GM12878 (cell line): ENCODE measurements around the gene TOMM34. TPM values are rescaled to one million over a fixed set of nuclear protein-coding genes. Genes with fewer than 3 reads are reported as not detected.

Source experiments
- ATAC-seq: fragments of 200-7000 bp; cut with Tn5 transposase; 3 replicates; pipeline ENCODE4 v1.9.1; 2020; ENCODE audit warnings: mild to moderate bottlenecking, moderate library complexity
- BruUV-seq: library from RNA; stranded (reverse); fragments of 400-500 nt; replicated peaks from 2 replicates; lab custom pipeline; 2021; lab: Mats Ljungman, UMichigan
- CTCF ChIA-PET: fragments of 300-600 bp; sonication (Branson Sonifier 250); formaldehyde crosslinking; extraction: SDS; loops from one replicate; lab custom pipeline; 2021; ENCODE audit warnings: inconsistent platforms; lab: Yijun Ruan, JAX
- POLR2A ChIA-PET: fragments of 350-600 bp; formaldehyde crosslinking; extraction: SDS; loops from one replicate; lab custom pipeline; 2021; ENCODE audit warnings: inconsistent platforms; lab: Charles Lee
- RAD21 ChIA-PET: fragments of 300-600 bp; sonication (Branson Sonifier 250); formaldehyde crosslinking; loops from one replicate; lab custom pipeline; 2023; ENCODE audit warnings: antibody characterized with exemption; ENCODE audit not compliant: unreplicated experiment; lab: Charles Lee
- SMC1A ChIA-PET: fragments of 300-600 bp; sonication (Branson Sonifier 250); formaldehyde crosslinking; loops from one replicate; lab custom pipeline; 2023; ENCODE audit not compliant: unreplicated experiment, uncharacterized antibody; lab: Charles Lee
- DNase-seq: peaks from one replicate; pipeline ENCODE4 v3.0.0-alpha.2; 2011; ENCODE audit warnings: low read depth, low spot score
- FAIRE-seq: peaks from 3 replicates; lab custom pipeline; 2011; peaks lifted over from hg19 to GRCh38; lab: Jason Lieb, UNC
- H2AFZ ChIP-seq: 2 replicates; pipeline ENCODE4 v1.6.0; 2011; ENCODE audit warnings: low read depth, low read length, control low read depth; ENCODE audit not compliant: control insufficient read depth
- H3K27ac ChIP-seq: 2 replicates; pipeline ENCODE4 v1.5.1; 2011; ENCODE audit warnings: control low read depth; ENCODE audit not compliant: control insufficient read depth, insufficient read depth
- H3K27me3 ChIP-seq, 2 experiments: replicated peaks in 1 of 2; 2 replicates each; pipeline versions ENCODE4 v1.6.0 to v1.6.1; 2011; ENCODE audit warnings: low read length in 1 of 2; ENCODE audit not compliant: control insufficient read depth in 2 of 2, insufficient read depth in 2 of 2
- H3K36me3 ChIP-seq, 2 experiments: 2 replicates each; pipeline ENCODE4 v1.5.1; 2011; ENCODE audit warnings: low read length in 1 of 2; ENCODE audit not compliant: control insufficient read depth in 2 of 2, insufficient read depth in 2 of 2
- H3K4me1 ChIP-seq: 2 replicates; pipeline ENCODE4 v1.6.1; 2011; ENCODE audit warnings: mild to moderate bottlenecking, low read length, moderate library complexity, mixed read lengths; ENCODE audit not compliant: control insufficient read depth, insufficient read depth
- H3K4me2 ChIP-seq: 2 replicates; pipeline ENCODE4 v1.6.0; 2011; ENCODE audit warnings: control low read depth; ENCODE audit not compliant: control insufficient read depth, insufficient read depth
- H3K4me3 ChIP-seq: fragments of 200-600 bp; sonication (generic); 2 replicates; pipeline ENCODE4 v1.5.1; 2016
- H3K79me2 ChIP-seq: 2 replicates; pipeline ENCODE4 v1.6.0; 2011; ENCODE audit warnings: low read length; ENCODE audit not compliant: control insufficient read depth, insufficient read depth
- H3K9ac ChIP-seq: 2 replicates; pipeline ENCODE4 v1.8.0; 2011; ENCODE audit warnings: low read length, control low read depth, mixed read lengths; ENCODE audit not compliant: control insufficient read depth, insufficient read depth
- H3K9me3 ChIP-seq: replicated peaks from 3 replicates; pipeline ENCODE4 v1.5.1; 2011; ENCODE audit warnings: mild to moderate bottlenecking, low read length; ENCODE audit not compliant: control insufficient read depth, insufficient read depth
- H4K20me1 ChIP-seq: 2 replicates; pipeline ENCODE4 v1.6.0; 2011; ENCODE audit not compliant: control insufficient read depth, insufficient read depth
- BMI1 ChIP-seq: fragments of 450-650 bp; IDR thresholded peaks from 2 replicates; pipeline ENCODE4 v1.6.1; 2016; ENCODE audit warnings: mild to moderate bottlenecking, moderate library complexity, borderline replicate concordance
- CBX5 ChIP-seq: sonication (generic); IDR thresholded peaks from 2 replicates; pipeline ENCODE4 v1.6.1; 2016; ENCODE audit warnings: low read depth, moderate library complexity, mild to moderate bottlenecking, inconsistent platforms
- CEBPB ChIP-seq, 2 experiments: fragments of 150-350 bp in 1 of 2; IDR thresholded peaks; 2 replicates each; pipeline ENCODE4 v1.6.1; 2012 to 2014; ENCODE audit warnings: low read depth in 2 of 2, low read length in 2 of 2, borderline replicate concordance in 1 of 2, inconsistent platforms in 1 of 2
- CUX1 ChIP-seq: IDR thresholded peaks from 2 replicates; pipeline ENCODE4 v1.6.1; 2012; ENCODE audit warnings: improper control_type of control experiment, low read depth, low read length; ENCODE audit not compliant: insufficient replicate concordance
- ESRRA ChIP-seq: IDR thresholded peaks from 2 replicates; pipeline ENCODE4 v1.6.1; 2012; ENCODE audit warnings: mild to moderate bottlenecking, low read length, improper control_type of control experiment
- ETV6 ChIP-seq, 2 experiments: fragments of 450-650 bp in 1 of 2; IDR thresholded peaks in 1 of 2; conservative IDR thresholded peaks in 1 of 2; 2 replicates each; pipeline ENCODE4 v1.6.1; 2014; ENCODE audit warnings: antibody characterized with exemption in 1 of 2, borderline replicate concordance in 1 of 2, low read depth in 1 of 2, mild to moderate bottlenecking in 1 of 2, moderate library complexity in 1 of 2
- NR2C1 ChIP-seq: fragments of 450-650 bp; IDR thresholded peaks from 2 replicates; pipeline ENCODE4 v1.6.1; 2017; ENCODE audit warnings: antibody characterized with exemption, mild to moderate bottlenecking, moderate library complexity
- RELB ChIP-seq: fragments of 450-650 bp; IDR thresholded peaks from 2 replicates; pipeline ENCODE4 v1.6.1; 2017; ENCODE audit warnings: low read depth, mild to moderate bottlenecking, moderate library complexity
- SREBF2 ChIP-seq: IDR thresholded peaks from 2 replicates; pipeline ENCODE4 v1.6.1; 2012; ENCODE audit warnings: mild to moderate bottlenecking, low read length
- ZBED1 ChIP-seq: IDR thresholded peaks from 2 replicates; pipeline ENCODE4 v1.6.1; 2016; ENCODE audit warnings: borderline replicate concordance
- ZNF207 ChIP-seq: fragments of 450-650 bp; IDR thresholded peaks from 2 replicates; pipeline ENCODE4 v1.6.1; 2014; ENCODE audit warnings: antibody characterized with exemption, mild to moderate bottlenecking, borderline replicate concordance
- WGBS: methylation state at CpG from one replicate; pipeline ENCODE4 v1.1.6; 2016; ENCODE audit warnings: low lambda C conversion rate; ENCODE audit not compliant: insufficient replicate concordance, insufficient coverage; ENCODE audit errors: missing lambda C conversion rate; 5-methylcytosine and 5-hydroxymethylcytosine counted together
- in situ Hi-C: fragments of 300-500 bp; cut with MboI; formaldehyde crosslinking; loops from 9 replicates; pipeline ENCODE4 v1.14.3; 2018; ENCODE audit warnings: mixed read lengths
- intact Hi-C: fragments of 100-400 bp; cut with micrococcal nuclease; formaldehyde crosslinking; loops from one replicate; pipeline ENCODE4 v1.14.2; 2022; ENCODE audit not compliant: unreplicated experiment
- polyA plus RNA-seq, 11 experiments: library from polyadenylated mRNA; depleted of rRNA in 4 of 11; unstranded in 6 of 11; stranded (reverse) in 5 of 11; fragments of >200 nt; fragmentation: Nextera tagmentation in 4 of 11; fragmentation: Illumina TruSeq in 1 of 11; extraction: Ambion mirVana in 4 of 11; extraction: Trizol in 1 of 11; gene quantifications; 1 replicate in 1 of 11; 2 replicates in 10 of 11; pipeline versions ENCODE4 v1.2.1 to v1.2.3, GENCODE V29; 2011 to 2016; ENCODE audit warnings: inconsistent platforms in 2 of 11, missing spikeins in 2 of 11, low read depth in 1 of 11
- total RNA-seq, 4 experiments: library from RNA; depleted of rRNA in 3 of 4; stranded (reverse); fragments of >200 nt in 3 of 4; fragmentation: Illumina TruSeq in 1 of 4; extraction: Trizol in 1 of 4; gene quantifications; 2 replicates each; pipeline versions ENCODE4 v1.2.1 to v1.2.3, GENCODE V29; 2013 to 2021

Gene TOMM34
- total and polyA plus RNA-seq, 10 of the 15 experiments (the other 5 are each of a cell fraction or from before 2014, with no cell fraction given): 14.0 to 73.8 (median 43.9) TPM

GRCh38 chr20:44924541-44924940 is 35.7 kb downstream of the TOMM34 start:
- POLR2A ChIA-PET: no interaction called here
- RAD21 ChIA-PET: no interaction called here
- in situ Hi-C loops: no loop called here

GRCh38 chr20:44921447-44921846 is 38.8 kb downstream of the TOMM34 start:
- H3K9ac ChIP-seq: no peak overlapping the region
- WGBS: over 99% methylated on average over 10 of the region's 14 CpGs
- no peak overlapping the region for H3K4me2 ChIP-seq
- no peaks in the 10 kb centered on the region for H3K9me3 ChIP-seq
- ATAC-seq (no peak), FAIRE-seq (no peak), DNase-seq (no peak)
- H3K27ac ChIP-seq: no peak overlapping the region
- H3K4me3 ChIP-seq: no peak overlapping the region
- POLR2A ChIA-PET: no interaction called here
- H2AFZ ChIP-seq: no peak overlapping the region
- no peaks in the 10 kb centered on the region for H3K79me2 ChIP-seq
- in situ Hi-C loops: no loop called here
- CTCF ChIA-PET: no interaction called here
- no TSS peak for BruUV-seq
- SMC1A ChIA-PET: no interaction called here
- no peaks in the 10 kb centered on the region for H3K27me3 ChIP-seq
- no peaks in the 10 kb centered on the region for H4K20me1 ChIP-seq
- intact Hi-C loops: no loop called here
- RAD21 ChIA-PET: no interaction called here
- peaks cover 5 to 6% of the 10 kb centered on the region in 2 experiments; a peak in 3 of 4 replicates for H3K36me3 ChIP-seq
- no peaks in the 10 kb centered on the region for H3K4me1 ChIP-seq
- TF ChIP-seq ETV6 (conservative IDR thresholded peaks at IDR 0.05 in 1 of 2, IDR thresholded peaks at IDR 0.05 in 1 of 2; ENCODE audit: borderline replicate concordance in 1 of 2, low read depth in 1 of 2) (no peak), CUX1 (no peak), NR2C1 (no peak), SREBF2 (no peak), BMI1 (no peak), ZBED1 (no peak)

More at GRCh38 chr20:44924541-44924940, 35.7 kb downstream of the TOMM34 start:
- Histone ChIP-seq H3K9ac (no peak overlapping the region), H3K4me2 (no peak overlapping the region), H3K4me1 (no peaks in the 10 kb centered on the region), H3K79me2 (no peaks in the 10 kb centered on the region), H3K27ac (no peak overlapping the region), H3K9me3 (no peaks in the 10 kb centered on the region), H4K20me1 (no peaks in the 10 kb centered on the region), H3K27me3 (no peaks in the 10 kb centered on the region), H2AFZ (no peak overlapping the region), H3K4me3 (no peak overlapping the region), H3K36me3 (peaks cover 0 to 2% of the 10 kb centered on the region in 2 experiments; a peak in 2 of 4 replicates)
- ATAC-seq: no peak
- intact Hi-C loops: no loop called here
- DNase-seq: no peak
- TF ChIP-seq CEBPB (IDR thresholded peaks at IDR 0.05; ENCODE audit: borderline replicate concordance in 1 of 2, low read depth in 2 of 2, low read length in 2 of 2) (no peak), RELB (no peak), ESRRA (no peak), ZNF207 (no peak), CBX5 (no peak)
- ChIA-PET SMC1A (interaction anchor here (0.6 to 1.8 kb wide), 2 partner anchors 21 to 27 kb away, joined by 4 to 6 read pairs; no protein-coding TSS in a partner anchor), CTCF (interaction anchor here (0.8 kb wide), 1 partner anchor 185 kb away, joined by 3 read pairs; no protein-coding TSS in a partner anchor)
- WGBS: 86% methylated on average over 4 of the region's 4 CpGs
- no peak for FAIRE-seq
- BruUV-seq: no TSS peak
